ENCODE measurements around the gene SLC48A1. TPM values are rescaled to one million over a fixed set of nuclear protein-coding genes. Genes with fewer than 3 reads are reported as not detected.

The SLC48A1 gene
- total and polyA plus RNA-seq, 7 donors = 12.7 to 28.7 (median 23.5) TPM

DNA sequence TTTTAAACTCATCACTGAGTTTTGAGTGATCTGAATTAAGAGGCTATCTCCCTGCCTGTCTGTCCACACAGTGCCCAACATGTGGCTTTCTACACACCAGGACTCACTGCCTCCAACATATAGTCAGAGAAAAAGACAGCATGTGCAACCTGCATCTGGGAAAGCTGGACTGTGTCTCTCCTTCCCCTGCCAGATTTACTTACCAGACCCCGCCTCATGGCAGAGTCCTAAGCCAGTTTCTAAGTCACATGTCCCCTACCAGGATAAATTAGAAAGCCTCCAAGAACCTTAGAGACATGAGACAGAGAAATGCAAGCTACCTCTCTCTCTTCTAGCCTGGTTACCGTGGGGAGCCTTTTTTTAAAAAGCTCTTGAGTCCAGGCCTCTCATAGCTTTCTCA is 49.4 kb downstream of the SLC48A1 start:
- TF ChIP-seq CTCF (IDR thresholded peaks at IDR 0.05) = no peak
- no peak for ATAC-seq
- peak in 1 of 2 donors; percentile 24 for DNase-seq
- 43 to 68% (median 50%) methylated on average over 2 of the region's 2 CpGs for WGBS, 3 donors
- peak overlapping the region; percentile 91 for H3K27ac ChIP-seq
- intact Hi-C loops (cut with DNase I) = no loop called here
- H3K9me3 ChIP-seq = no peaks in the 10 kb centered on the region
- H3K36me3 ChIP-seq (ENCODE audit: insufficient read depth in 1 of 2, low read depth in 1 of 2) = no peaks in the 10 kb centered on the region
- H3K27me3 ChIP-seq (ENCODE audit: insufficient read depth in 3 of 3, low read length in 2 of 3) = no peaks in the 10 kb centered on the region
- H3K4me1 ChIP-seq = peaks cover 29% of the 10 kb centered on the region
- H3K4me3 ChIP-seq = no peak overlapping the region

DNA sequence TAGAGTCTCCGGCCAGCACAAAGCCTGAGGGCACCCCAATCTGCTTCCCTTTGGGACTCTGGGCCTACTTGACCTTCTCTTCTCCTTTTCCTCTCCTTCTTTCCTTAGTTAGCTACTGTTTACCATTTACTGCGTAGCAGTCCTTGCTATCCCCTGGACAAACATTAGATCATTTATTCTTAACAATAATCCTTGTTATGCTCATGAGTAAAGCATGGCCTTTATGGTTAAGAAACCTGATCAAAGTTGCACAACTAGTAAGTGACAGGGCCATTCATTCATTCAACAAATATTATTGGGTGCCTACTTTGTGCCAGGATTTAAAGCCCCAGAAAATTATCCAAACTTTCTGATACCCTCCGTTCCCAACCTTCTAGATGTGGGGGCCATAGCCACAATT is 49.8 kb downstream of the SLC48A1 start:
- DNase-seq (no peak), ATAC-seq (no peak)
- no peak for TF ChIP-seq CTCF (IDR thresholded peaks at IDR 0.05)
- Histone ChIP-seq H3K4me1 (peaks cover 28% of the 10 kb centered on the region), H3K4me3 (no peak overlapping the region), H3K9me3 (no peaks in the 10 kb centered on the region), H3K27me3 (ENCODE audit: insufficient read depth in 3 of 3, low read length in 2 of 3) (no peaks in the 10 kb centered on the region), H3K27ac (peak overlapping the region; percentile 32), H3K36me3 (ENCODE audit: insufficient read depth in 1 of 2, low read depth in 1 of 2) (no peaks in the 10 kb centered on the region)
- intact Hi-C loops (cut with DNase I) = no loop called here
- 89 to 90% (median 89%) methylated on average over 3 of the region's 3 CpGs for WGBS, 3 donors

DNA sequence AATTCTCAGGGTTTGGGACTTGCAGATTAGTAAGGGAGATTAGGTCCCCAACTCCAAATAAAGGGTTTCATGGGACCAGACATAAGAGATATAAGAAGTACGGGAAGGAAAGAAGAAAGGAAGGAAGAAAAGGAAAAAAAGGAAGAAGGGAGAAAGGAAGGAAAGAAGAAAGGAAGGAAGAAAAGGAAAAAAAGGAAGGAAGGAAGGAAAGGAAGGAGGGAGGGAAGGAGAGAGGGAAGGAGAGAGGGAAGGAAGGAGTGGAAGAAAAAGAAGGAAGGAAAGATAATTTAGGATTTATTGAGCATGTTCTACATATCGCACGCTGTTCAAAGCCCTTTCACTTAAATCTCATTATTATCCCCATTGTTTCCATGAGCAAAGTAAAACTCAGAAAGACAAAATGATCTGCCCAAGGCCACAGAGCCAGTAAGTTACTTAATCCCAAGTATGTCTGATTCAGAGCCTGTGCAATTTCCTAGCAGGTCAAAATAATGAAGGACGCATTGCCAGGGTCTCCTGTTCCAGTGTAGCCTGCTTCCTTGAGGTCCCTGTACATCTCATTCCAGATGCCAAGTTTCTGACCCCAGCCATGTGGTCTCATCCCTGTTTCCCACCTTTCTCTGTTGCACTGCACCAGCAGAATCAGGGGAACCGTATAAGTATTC is 50.5 kb downstream of the SLC48A1 start:
- intact Hi-C loops (cut with DNase I) = no loop called here
- no peak overlapping the region for H3K4me3 ChIP-seq
- no peaks in the 10 kb centered on the region for H3K27me3 ChIP-seq (ENCODE audit: insufficient read depth in 3 of 3, low read length in 2 of 3)
- DNase-seq = no peak
- peaks cover 35% of the 10 kb centered on the region for H3K4me1 ChIP-seq
- no peak for TF ChIP-seq CTCF (IDR thresholded peaks at IDR 0.05)
- H3K27ac ChIP-seq = peak overlapping the region; percentile 30
- no peak for ATAC-seq
- WGBS, 3 donors = 87 to 90% (median 89%) methylated on average over 5 of the region's 5 CpGs
- H3K36me3 ChIP-seq (ENCODE audit: insufficient read depth in 1 of 2, low read depth in 1 of 2) = no peaks in the 10 kb centered on the region
- H3K9me3 ChIP-seq = no peaks in the 10 kb centered on the region

GRCh38 chr12:47824198-47824597 is 51.2 kb downstream of the SLC48A1 start:
- no peak for TF ChIP-seq CTCF (IDR thresholded peaks at IDR 0.05)
- Histone ChIP-seq H3K4me3 (no peak overlapping the region), H3K27me3 (ENCODE audit: insufficient read depth in 3 of 3, low read length in 2 of 3) (no peaks in the 10 kb centered on the region), H3K9me3 (no peaks in the 10 kb centered on the region), H3K4me1 (peaks cover 37% of the 10 kb centered on the region), H3K27ac (peak overlapping the region; percentile 30), H3K36me3 (ENCODE audit: insufficient read depth in 1 of 2, low read depth in 1 of 2) (no peaks in the 10 kb centered on the region)
- intact Hi-C loops (cut with DNase I) = no loop called here
- DNase-seq = no peak
- ATAC-seq = no peak
- WGBS, 3 donors = 72 to 78% (median 75%) methylated on average over 2 of the region's 2 CpGs

DNA sequence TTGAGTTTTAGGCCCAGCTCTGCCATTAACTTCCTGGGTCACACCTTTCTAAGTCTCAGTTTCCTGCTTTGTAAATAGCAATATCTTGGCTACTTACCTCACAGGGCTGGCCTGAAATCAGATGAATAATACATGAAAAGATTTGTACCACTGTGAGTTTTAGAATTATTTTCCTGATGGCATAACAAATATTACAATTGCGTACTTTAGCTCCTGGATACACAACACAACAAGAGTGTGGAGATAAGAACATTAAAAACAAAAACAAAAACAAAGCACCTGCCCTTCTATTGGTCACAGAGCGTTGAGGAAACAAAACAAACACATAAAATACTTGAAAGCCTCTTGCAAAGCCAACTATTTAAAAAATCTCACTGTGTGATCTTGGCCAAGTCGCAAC is 51.6 kb downstream of the SLC48A1 start:
- TF ChIP-seq CTCF (IDR thresholded peaks at IDR 0.05) = no peak
- H3K4me3 ChIP-seq = no peak overlapping the region
- no peaks in the 10 kb centered on the region for H3K27me3 ChIP-seq (ENCODE audit: insufficient read depth in 3 of 3, low read length in 2 of 3)
- H3K4me1 ChIP-seq = peaks cover 42% of the 10 kb centered on the region
- no peak overlapping the region for H3K27ac ChIP-seq
- intact Hi-C loops (cut with DNase I) = no loop called here
- H3K9me3 ChIP-seq = no peaks in the 10 kb centered on the region
- 83 to 86% (median 85%) methylated on average over 3 of the region's 3 CpGs for WGBS, 3 donors
- ATAC-seq (no peak), DNase-seq (no peak)
- no peaks in the 10 kb centered on the region for H3K36me3 ChIP-seq (ENCODE audit: insufficient read depth in 1 of 2, low read depth in 1 of 2)

All from psoas muscle (tissue), 8 donors.